Activated gamma-delta T cell treated with anti-CD3 and anti-CD28 coated beads, Interleukin-2, amount 50 U/mL, for 16 hours (primary cell): Measurements from ENCODE around the gene WDR3.

Experiments
- DNase-seq: peaks from one replicate; pipeline ENCODE4 v3.0.0-alpha.2; 2020; ENCODE audit warnings: low read depth

Gene WDR3

DNA sequence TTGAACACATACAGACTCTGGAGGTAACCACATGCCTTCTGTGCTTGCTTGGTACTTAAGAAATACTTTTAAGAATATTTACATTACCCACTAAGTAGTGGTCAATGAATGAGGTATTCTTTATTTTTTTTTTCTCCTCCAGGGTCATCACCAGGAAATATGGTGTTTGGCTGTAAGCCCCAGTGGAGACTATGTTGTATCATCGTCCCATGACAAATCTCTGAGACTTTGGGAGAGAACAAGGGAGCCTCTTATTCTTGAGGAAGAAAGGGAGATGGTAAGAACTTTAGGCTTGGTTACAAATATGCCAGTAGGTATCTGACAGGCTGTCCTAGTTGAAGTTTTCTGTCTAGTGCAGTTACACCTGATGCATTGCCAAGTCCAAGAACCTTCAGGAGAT lies 22.8 kb downstream of the WDR3 start:
- no peak for DNase-seq

DNA sequence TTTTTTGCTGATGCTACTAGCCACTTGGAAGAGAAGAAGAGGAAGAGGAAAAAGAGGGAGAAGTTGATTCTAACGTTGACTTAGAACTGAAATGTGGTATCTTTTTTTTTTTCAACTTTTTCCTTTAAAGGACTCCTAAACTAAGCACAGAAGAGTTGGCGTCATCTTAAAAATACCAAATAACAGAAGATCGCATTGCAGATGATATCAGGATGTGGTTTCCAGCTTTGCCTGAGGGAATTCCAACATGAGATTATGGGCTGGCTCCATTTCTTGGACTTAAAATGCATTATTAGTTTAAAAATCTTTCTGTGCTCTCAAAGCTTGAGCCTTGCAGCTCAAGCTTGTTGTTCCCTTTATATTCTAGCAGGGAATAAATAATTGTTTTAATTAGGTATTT lies 29.8 kb downstream of the WDR3 start:
- no peak for DNase-seq

DNA sequence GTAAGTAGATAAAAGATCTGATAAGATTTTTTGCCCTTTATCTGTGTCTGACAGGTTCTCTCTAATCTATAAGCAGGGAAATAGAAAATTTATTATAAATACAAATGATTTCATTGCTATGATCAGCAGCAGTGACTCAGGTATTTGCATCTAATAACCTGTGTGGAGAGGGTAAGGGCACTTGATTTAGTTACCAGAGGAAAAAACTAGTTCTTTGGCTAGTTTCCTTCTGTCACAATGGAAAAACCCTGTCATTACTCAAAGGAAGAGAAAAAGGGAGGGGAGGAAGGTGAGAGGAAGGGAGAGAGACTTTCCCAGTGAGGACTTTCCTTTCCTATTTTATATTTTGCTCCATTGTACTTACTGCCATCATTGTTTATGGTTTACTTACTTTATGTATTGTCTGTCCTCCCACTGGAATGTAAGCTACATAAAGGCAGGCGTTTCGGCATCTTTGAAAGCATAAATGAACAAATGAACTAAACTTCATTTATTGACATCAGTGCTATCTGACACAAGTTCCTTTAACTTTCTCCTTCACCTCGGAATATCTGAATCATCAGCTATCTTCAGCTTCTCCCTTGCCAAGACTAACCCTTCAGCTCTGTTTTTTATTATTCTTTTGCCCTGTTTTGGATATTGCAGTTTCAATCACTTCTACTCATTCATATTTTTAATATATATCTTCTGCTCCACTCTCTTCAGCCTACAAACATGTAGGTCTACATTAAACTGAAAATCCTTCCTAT lies 34.9 kb downstream of the WDR3 start:
- no peak for DNase-seq

DNA sequence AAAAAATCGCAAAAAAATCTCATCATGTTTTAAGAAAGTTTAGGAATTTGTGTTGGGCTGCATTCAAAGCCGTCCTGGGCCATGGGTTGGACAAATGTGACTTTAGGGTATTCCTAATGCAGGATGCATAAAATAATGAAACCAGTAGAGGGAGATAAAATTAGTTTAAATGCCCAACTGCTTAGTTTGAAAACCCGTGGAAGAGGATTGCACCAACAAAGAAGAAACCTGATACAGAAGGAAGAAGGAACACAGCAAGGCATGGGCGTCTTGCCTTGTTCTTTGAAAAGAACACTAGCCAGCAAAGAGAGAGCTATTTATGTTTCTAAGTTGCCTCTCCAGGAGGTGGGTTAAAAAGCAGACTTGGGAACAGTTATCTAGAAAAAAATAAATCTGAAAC lies 37.9 kb downstream of the WDR3 start:
- no peak for DNase-seq

DNA sequence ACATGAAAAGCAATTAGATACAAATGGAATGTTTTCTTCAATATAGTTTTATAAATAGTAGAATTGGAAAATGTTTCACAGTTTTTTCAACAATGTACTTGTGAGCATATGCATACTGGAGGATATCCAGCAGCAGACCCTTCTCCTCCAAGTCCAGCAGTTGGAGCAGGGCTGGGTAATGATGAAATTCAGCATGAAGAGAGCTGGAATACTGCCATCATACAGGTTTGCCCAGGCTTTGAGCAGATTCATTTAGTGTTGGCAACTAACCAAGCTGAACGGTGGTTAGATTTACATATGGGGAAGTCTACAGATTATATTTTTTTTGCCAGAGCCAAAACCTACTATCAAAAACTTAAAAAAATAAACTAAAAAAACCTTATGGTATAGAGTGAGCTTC lies 38.3 kb downstream of the WDR3 start:
- no peak for DNase-seq

DNA sequence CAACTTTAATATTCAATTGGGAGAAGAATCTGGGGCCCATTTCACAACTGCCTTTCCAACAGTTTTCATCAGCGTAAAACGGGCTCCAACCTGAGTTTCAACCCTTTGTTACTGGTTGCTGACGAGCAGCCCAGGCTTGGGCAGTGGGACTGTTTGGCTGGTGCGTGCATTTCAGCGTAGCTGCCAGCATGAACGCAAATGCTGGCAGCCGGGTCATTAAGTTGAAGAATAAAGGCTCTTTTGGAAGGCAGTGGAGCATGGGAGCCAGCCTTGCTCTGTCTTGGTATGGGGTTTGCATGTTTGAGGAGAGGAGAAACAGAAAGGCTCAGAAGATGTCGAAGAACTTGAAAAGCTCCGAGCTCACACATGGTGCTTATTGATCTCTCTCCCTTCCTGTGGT lies 40.7 kb downstream of the WDR3 start:
- DNase-seq: no peak

DNA sequence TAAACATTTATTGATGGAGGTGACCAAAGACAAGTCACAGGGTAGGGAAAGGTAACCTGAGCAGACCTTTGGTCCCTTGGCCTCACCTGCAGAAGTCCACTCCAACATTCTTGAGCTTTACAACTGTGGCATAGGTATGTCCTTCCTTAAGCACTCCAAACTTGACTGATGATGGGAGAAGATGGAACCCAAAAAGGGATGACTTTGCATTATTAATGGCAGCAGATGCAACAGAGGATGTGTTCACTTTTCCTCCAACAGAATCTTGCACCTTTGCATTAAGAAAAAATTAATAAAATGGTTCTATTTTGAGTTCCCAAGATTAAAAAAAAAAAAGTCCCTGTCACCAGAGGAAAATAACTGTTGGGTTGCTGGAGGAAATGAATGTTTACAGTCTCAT lies 42.2 kb downstream of the WDR3 start:
- DNase-seq: no peak

DNA sequence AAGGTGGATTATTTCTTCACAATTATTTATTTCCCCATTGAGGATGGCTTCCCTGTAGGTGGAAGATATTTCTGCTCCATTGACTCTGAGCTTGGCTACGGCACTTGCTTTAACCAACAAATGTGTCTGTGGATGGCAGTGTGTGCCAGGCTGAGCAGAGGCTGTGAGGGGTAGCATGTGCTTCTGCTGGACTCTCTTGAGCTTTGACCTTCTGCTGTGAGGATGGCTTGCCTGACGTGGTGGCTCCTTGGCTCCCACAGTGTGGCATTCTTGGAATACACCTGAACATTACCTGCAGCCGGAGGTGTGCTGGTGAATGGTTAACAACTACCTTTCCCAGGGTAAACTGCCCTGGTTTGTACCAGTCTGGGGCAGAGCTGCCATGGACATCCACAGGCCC lies 46.8 kb downstream of the WDR3 start:
- DNase-seq: no peak

DNA sequence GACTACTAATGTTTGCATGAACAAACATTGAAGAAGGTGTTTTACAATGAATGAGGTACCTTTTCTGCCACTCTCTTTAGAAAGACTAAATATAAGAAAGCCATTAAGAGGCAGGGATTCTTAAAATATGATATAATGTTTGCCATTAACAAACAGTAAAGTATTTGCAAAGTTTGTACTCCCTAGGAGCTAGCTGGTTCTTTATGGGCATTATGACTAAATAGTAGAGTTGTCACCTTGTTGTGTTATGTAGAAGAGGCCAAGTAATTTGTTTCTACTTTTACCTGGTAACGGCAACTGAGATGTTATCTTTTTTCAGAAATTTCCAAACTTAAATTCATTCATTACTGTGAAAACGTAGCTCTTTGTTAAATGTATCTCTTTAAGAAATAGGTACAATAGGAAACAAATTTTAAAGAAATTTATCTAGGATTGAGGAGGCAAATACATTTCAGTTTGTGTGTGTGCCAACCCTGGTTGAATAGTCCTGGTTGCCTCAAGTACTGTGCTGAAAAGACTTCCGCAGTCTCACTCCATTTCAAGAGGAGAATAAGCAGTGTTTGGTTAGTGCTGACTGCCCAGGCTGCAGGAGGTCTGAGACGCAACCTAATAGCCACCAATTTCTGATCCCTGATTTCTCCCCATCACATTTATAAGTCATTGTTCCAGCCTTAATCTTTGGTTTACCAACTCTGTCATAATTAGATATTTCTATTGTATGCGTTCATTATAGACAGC lies 52.1 kb downstream of the WDR3 start:
- DNase-seq: no peak

DNA sequence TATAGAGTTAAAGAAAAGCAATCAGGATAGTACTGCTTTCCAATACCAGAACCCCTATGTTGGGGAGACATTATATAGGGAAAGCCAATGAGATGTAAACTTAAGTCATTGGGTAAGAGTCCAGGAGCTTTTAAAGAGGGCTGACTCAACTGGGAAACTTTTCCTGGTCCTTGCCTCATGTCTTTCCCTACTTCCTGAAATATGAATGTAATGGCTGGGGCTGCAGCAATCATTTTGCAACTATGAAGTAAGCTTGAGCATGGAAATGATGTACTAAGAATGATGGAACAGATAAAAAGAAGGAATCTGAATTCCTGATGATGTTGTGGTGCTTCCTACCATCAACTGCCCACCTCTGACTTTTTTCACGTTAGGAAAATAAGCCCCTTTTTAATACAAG lies 55.7 kb downstream of the WDR3 start:
- no peak for DNase-seq

DNA sequence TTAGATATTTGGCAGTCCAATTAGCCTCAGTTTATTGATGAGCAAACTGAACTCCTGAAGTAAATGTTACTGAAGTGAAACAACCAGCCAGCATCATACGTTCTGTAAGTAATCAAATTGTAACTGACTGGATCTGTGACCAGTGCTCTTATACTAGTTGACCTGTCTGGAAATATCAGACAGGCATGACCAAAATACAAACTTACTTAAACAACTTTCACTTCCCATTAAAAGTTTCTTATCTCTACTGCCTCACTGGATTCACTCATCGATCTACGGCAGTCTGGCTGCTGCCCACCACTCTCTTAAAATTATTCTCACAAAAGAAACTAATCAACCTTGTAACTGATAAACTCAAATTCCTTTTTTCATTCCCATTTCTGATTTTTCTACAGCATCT lies 56.4 kb downstream of the WDR3 start:
- DNase-seq: no peak

DNA sequence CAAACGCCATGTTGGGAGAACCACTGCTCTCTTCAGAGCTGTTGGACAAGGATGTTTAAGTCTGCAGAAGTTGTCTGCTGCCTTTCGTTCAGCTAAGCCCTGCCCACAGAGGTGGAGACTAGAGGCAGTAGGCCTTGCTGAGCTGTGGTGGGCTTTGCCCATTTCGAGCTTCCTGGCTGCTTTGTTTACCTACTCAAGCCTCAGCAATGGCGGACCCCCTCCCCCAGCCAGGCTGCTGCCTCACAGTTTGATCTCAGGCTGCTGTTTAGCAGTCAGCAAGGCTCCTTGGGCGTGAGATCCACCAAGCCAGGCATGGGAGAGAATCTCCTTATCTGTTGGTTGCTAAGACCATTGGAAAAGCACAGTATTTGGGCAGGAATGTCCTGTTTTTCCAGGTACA lies 74.8 kb downstream of the WDR3 start:
- DNase-seq: no peak

DNA sequence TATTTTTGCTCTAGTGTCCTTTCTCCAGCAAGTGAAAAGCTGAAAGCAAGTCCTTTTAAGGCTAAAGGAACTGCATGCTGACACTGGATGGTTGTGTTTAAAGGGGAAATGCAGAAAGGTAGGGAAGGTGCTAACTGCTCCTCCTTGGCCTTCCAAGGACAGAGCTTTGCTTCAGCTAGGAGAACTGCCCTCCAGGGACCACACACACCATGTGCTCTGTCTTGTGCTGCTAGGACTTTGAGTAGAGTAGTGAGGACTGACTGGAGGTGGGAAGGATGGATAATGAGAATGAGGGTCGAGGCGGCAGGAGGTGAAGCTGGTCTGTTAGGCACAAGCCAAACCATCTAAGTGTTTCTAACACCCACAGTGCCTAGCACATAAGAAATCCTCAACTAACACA lies 77.9 kb downstream of the WDR3 start:
- DNase-seq: no peak

DNA sequence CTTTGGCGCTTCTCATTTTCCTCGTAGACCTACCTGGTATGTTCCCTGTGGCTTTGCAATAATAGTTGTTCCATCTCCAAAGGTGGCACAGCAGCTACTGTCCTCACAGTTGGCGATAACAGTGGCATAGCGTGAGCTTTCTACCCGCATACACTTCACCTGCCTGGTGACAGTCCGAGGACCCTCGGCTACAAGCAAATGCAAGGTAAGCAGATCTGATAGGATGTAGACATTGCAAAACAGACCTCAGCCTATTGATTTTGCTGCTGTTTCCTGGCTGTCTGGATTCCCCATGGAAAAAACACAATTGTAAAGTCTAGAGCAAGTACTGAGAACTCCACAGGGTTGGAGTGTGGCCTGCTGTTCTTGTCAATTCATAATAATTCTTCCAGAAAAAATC lies 78.5 kb downstream of the WDR3 start:
- DNase-seq: no peak

DNA sequence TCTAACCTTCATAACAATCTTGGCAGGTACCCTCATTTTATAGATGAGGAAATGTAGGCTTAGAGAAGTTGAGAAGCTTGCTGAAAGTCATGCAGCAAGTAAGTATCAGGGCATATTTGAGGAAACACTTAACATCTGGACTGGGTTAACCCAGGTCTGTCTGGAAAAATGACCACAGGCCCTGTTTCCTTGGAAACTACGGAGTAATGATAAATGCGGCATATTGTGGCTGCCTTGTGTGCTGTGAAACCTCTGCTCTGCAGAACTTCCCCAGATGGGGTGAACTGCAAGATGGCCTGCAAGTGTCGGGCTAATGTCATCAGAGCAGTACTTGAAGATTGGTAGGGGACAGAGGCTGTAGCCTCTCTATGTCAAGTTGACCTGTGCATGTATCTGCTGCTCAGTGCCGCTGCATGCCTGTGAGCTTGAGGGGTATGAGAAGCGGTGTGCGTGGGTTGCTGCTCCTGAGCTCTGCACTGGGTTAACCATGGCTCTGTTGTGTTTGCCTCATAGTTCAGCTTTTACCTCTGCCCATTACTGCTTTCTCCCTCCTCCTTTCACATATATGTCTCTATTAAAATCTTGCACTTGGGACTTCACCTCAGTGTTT lies 83.1 kb downstream of the WDR3 start:
- no peak for DNase-seq

DNA sequence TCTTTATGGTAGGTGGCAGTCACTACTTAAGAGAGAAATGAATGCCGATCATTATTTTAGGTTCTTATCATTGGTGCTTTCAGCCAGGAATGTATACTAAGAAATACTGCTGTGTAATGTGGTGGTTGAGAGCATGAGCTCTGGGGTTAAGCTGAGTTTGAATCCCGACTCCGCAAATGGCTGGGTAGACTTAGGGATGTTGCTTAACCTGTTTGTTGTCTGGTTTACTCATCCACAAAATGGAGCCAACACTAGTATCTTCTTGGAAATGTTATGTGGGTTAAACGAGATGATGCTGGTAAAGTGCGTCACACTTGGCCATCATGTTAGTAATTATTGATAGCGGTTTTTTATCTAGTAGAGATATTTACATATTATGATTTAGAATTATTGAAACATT lies 83.8 kb downstream of the WDR3 start:
- DNase-seq: no peak

DNA sequence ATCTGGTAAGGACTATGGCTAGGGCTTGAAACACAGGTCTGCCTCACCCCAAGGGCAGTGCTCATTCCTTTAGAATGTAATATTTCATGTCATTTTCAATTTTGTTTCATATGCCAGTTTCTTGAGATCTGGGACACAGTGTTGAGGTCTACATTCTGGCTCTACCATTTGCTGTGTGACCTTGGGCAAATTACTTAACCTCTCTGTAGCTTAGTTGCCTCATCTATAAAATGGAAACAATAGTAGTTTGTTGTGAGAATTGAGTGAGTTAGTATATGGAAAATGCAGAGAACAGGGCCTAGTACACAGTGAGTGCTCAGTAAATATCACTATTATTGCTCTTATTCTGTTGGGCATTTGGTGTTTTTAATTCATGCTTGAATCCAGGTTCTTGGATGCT lies 84.4 kb downstream of the WDR3 start:
- no peak for DNase-seq
